ENCODE results near the gene CLIP1. TPM values are rescaled to one million over a fixed set of nuclear protein-coding genes. Genes with fewer than 3 reads are reported as not detected.

The CLIP1 gene
- total and polyA plus RNA-seq, 2 of the 8 experiments (the other 6 are each of a cell fraction or from before 2014, with no cell fraction given): 19.0 to 27.6 TPM

GRCh38 chr12:122282061-122282460, 140.4 kb downstream of the CLIP1 start:
- Histone ChIP-seq H3K79me1 (ENCODE audit: low read depth, low read length) (no peaks in the 10 kb centered on the region), H3K18ac (ENCODE audit: extremely low read depth, low read length) (no peak overlapping the region), H3K9ac (replicated peaks in 1 of 4; ENCODE audit: extremely low read depth in 1 of 4, low read depth in 3 of 4, low read length in 3 of 4) (0 out of 7 replicates have a peak overlapping the region, but pooled peaks of 1 of the 4 experiments have one; percentile 4), H4K5ac (ENCODE audit: insufficient read length, low read depth, low read length) (no peak overlapping the region), H3K4me2 (ENCODE audit: insufficient read depth in 1 of 2, low read depth in 2 of 2, low read length in 2 of 2) (no peak overlapping the region), H2BK15ac (ENCODE audit: low read length) (no peak overlapping the region), H3K27ac (ENCODE audit: low read depth, low read length) (no peak overlapping the region), H3K4me3 (ENCODE audit: extremely low read depth in 1 of 4, insufficient read depth in 2 of 4, low read depth in 3 of 4, low read length in 4 of 4) (no peak overlapping the region), H2BK120ac (replicated peaks; ENCODE audit: low read depth, low read length) (no peak overlapping the region), H3K4me1 (replicated peaks in 1 of 4; ENCODE audit: control insufficient read depth in 3 of 4, insufficient read depth in 4 of 4, low read length in 3 of 4) (no peaks in the 10 kb centered on the region), H2AK5ac (ENCODE audit: low read depth, low read length) (no peak overlapping the region), H3K23me2 (ENCODE audit: low read depth, low read length) (no peaks in the 10 kb centered on the region), H3K79me2 (ENCODE audit: control insufficient read depth in 1 of 2, insufficient read depth in 2 of 2, low read length in 2 of 2) (no peaks in the 10 kb centered on the region), H3K9me3 (ENCODE audit: insufficient read depth in 2 of 2, low read depth in 1 of 2, low read length in 1 of 2) (no peaks in the 10 kb centered on the region), H3K36me3 (ENCODE audit: control insufficient read depth in 2 of 4, insufficient read depth in 4 of 4, low read length in 3 of 4) (no peaks in the 10 kb centered on the region), H3K14ac (ENCODE audit: insufficient read length) (no peak overlapping the region), H2BK20ac (ENCODE audit: low read length) (no peak overlapping the region), H3K23ac (ENCODE audit: insufficient read length) (no peak overlapping the region), H3K4ac (replicated peaks; ENCODE audit: insufficient read length, low read depth, low read length) (no peak overlapping the region), H2BK5ac (ENCODE audit: low read depth, low read length) (no peak overlapping the region), H4K8ac (ENCODE audit: extremely low read depth, insufficient read depth, low read length) (no peak overlapping the region; the same call in 1 of the 2 replicates), H4K91ac (replicated peaks; ENCODE audit: insufficient read length, low read length) (no peak overlapping the region), H3K56ac (replicated peaks; ENCODE audit: insufficient read length, low read depth, low read length) (no peak overlapping the region), H2BK12ac (ENCODE audit: low read depth, low read length) (no peak overlapping the region), H4K20me1 (replicated peaks in 1 of 2; ENCODE audit: control insufficient read depth in 1 of 2, insufficient read depth in 2 of 2, low read length in 2 of 2) (no peaks in the 10 kb centered on the region), H2AFZ (ENCODE audit: low read length) (no peak overlapping the region), H3K27me3 (replicated peaks in 1 of 4; ENCODE audit: control insufficient read depth in 3 of 4, extremely low read depth in 1 of 4, insufficient read depth in 3 of 4, low read length in 3 of 4) (no peaks in the 10 kb centered on the region)
- 87% methylated on average over 4 of the region's 4 CpGs; no CpG with 5 or more reads in 1 of the 2 experiments for WGBS, 2 experiments (ENCODE audit: extremely low coverage in 1 of 2, insufficient coverage in 1 of 2, insufficient read length in 1 of 2, insufficient replicate concordance in 2 of 2, low coverage in 1 of 2, low lambda C conversion rate in 2 of 2, missing lambda C conversion rate in 1 of 2)
- ChIA-PET POLR2A (ENCODE audit: partially characterized antibody) (interaction anchor here (0.5 kb wide), 1 partner anchor 57 kb away, joined by 3 read pairs; no protein-coding TSS in a partner anchor), CTCF (ENCODE audit: partially characterized antibody) (interaction anchor here (0.6 to 1.2 kb wide), 3 partner anchors 15 to 218 kb away, joined by 3 to 4 read pairs (median 3); no protein-coding TSS in a partner anchor)
- FAIRE-seq (no peak), DNase-seq (ENCODE audit: low read depth in 1 of 2, low spot score in 2 of 2) (no peak)
- TF ChIP-seq SRF (IDR thresholded peaks at IDR 0.05; ENCODE audit: low read depth, low read length) (no peak), EGR1 (IDR thresholded peaks at IDR 0.05; ENCODE audit: borderline replicate concordance, low read depth, low read length) (no peak), BACH1 (IDR thresholded peaks at IDR 0.05; ENCODE audit: low read length) (no peak), RXRA (IDR thresholded peaks at IDR 0.05; ENCODE audit: insufficient read depth, low read depth, low read length) (no peak), SIX5 (IDR thresholded peaks at IDR 0.05; ENCODE audit: low read depth, low read length) (no peak), CHD2 (IDR thresholded peaks at IDR 0.05; ENCODE audit: low read length) (no peak), RBBP5 (IDR thresholded peaks at IDR 0.05; ENCODE audit: borderline replicate concordance, low read depth, low read length) (no peak), CHD1 (IDR thresholded peaks at IDR 0.05; ENCODE audit: low read depth, low read length) (no peak), CTBP2 (IDR thresholded peaks at IDR 0.05; ENCODE audit: borderline replicate concordance, insufficient read depth, insufficient read length, low read length) (no peak), GTF2F1 (IDR thresholded peaks at IDR 0.05; ENCODE audit: borderline replicate concordance, low read depth, low read length) (no peak), CBX5 (IDR thresholded peaks at IDR 0.05; ENCODE audit: low read depth, low read length) (no peak), CBX8 (IDR thresholded peaks at IDR 0.05; ENCODE audit: borderline replicate concordance, low read depth, low read length) (no peak), PHF8 (conservative IDR thresholded peaks at IDR 0.05; ENCODE audit: low read depth, low read length) (no peak), TEAD4 (IDR thresholded peaks at IDR 0.05; ENCODE audit: low read depth, low read length) (no peak)

All from H1 (cell line).